GM21576 (cell line): ENCODE data around the gene KLHL7.
A peak's percentile ranks its signal among the peaks of the same experiment; 100 is the strongest.
"Not testable (repeated sequence)": the region's sequence is repeated elsewhere in the genome, so short reads cannot be mapped to it uniquely, and the experiment has no call there.

Source experiments
- ATAC-seq: cut with Tn5 transposase; IDR thresholded peaks from one replicate; pipeline ENCODE4 v1.9.1; 2021; ENCODE audit warnings: mild to moderate bottlenecking, moderate library complexity; ENCODE audit not compliant: unreplicated experiment

KLHL7 gene

GRCh38 chr7:23181684-23182553 is 76.3 kb downstream of the KLHL7 start, which contains the start of gene NUP42:
TSS of gene NUP42 (plus strand) at chr7:23182048. CDS start at chr7:23182086, 38 bp downstream.
- ATAC-seq, result peak; percentile 96

- ATAC-seq, result no peak
These were observed 77.9 kb downstream of the KLHL7 start for GRCh38 chr7:23183279-23184012.

GRCh38 chr7:23184291-23184690 is 78.7 kb downstream of the KLHL7 start:
- ATAC-seq, result no peak

GRCh38 chr7:23184709-23185359 is 79.2 kb downstream of the KLHL7 start:
- no peak for ATAC-seq

- ATAC-seq, result no peak
These were observed 80.4 kb downstream of the KLHL7 start for GRCh38 chr7:23185980-23186379.

- ATAC-seq, result no peak
These were observed 85.4 kb downstream of the KLHL7 start for GRCh38 chr7:23191022-23191421.

GRCh38 chr7:23193650-23194227 is 88.2 kb downstream of the KLHL7 start:
- ATAC-seq, result not testable (repeated sequence)

GRCh38 chr7:23196306-23196705 is 90.7 kb downstream of the KLHL7 start:
- no peak for ATAC-seq

GRCh38 chr7:23197745-23198144 is 92.2 kb downstream of the KLHL7 start:
- ATAC-seq, result not testable (repeated sequence)

GRCh38 chr7:23200331-23200730 is 94.7 kb downstream of the KLHL7 start:
- ATAC-seq, result no peak

GRCh38 chr7:23204241-23204640 is 98.7 kb downstream of the KLHL7 start:
- ATAC-seq, result no peak

GRCh38 chr7:23205577-23205908 is 100.0 kb downstream of the KLHL7 start:
- no peak for ATAC-seq

GRCh38 chr7:23205909-23206767 is 100.6 kb downstream of the KLHL7 start:
- no peak for ATAC-seq

GRCh38 chr7:23207021-23207420 is 101.4 kb downstream of the KLHL7 start:
- no peak for ATAC-seq

- no peak for ATAC-seq
These were observed 102.3 kb downstream of the KLHL7 start for GRCh38 chr7:23207884-23208283.

GRCh38 chr7:23208316-23208715 is 102.7 kb downstream of the KLHL7 start:
- ATAC-seq, result no peak

GRCh38 chr7:23210506-23210905 is 104.9 kb downstream of the KLHL7 start:
- ATAC-seq, result no peak

- no peak for ATAC-seq
These were observed 106.0 kb downstream of the KLHL7 start for GRCh38 chr7:23211589-23211988.

GRCh38 chr7:23212395-23212794 is 106.8 kb downstream of the KLHL7 start:
- no peak for ATAC-seq

- ATAC-seq, result no peak
These were observed 107.3 kb downstream of the KLHL7 start for GRCh38 chr7:23212841-23213240.
